Glomerular visceral epithelial cell (primary cell): ENCODE results near the gene LINC00237.

ENCODE experiments used
- DNase-seq: peaks from one replicate; pipeline ENCODE4 v3.0.0-alpha.2; 2016; ENCODE audit errors: extremely low spot score

LINC00237 gene

GRCh38 chr20:21106171-21107017, at the start of gene LINC00237:
Gene LINC00237 (minus strand): TSS chr20:21106358.
- no peak for DNase-seq

GRCh38 chr20:21155268-21155667, 49.1 kb upstream of the LINC00237 start:
- no peak for DNase-seq

DNA sequence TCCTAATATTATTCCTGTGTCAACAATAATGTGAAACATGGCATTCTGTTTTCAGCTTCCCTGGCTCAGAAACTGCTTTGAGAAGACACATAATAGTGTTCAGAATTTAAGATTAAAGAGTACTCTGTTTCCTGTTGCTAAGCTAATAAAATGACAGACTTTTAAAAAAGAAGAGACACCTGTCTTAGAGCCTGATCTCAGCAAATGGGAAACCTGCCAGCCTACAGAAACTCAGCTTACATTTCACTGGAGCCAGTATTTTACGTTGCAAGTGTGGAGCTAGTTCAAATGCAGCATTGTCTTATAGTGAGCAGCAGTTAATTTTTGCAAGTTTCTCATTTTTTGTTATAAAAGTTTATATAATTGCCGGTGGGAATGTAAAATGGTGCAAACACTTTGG, 48.5 kb upstream of the LINC00237 start:
- DNase-seq: no peak

DNA sequence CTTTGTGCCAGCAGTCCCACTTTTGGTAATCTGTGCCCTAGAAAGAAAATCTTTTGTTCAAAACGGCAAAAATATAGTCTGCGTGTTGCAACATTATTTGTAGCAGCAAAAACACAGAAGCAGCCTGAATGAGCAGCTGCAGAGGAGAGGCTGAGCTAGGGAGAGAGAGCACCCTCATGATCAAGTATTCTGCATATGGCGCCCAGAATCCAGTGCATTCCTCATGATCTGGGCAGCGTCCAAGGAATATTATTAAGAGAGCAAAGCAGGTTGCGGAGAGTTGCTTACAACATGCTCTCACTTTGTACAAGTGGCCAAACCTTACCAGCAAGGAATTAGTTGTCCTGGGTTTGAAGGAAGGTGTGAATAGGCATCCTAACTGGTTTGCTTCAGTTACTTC, 45.6 kb upstream of the LINC00237 start:
- no peak for DNase-seq

- no peak for DNase-seq
Observed at GRCh38 chr20:21149344-21149743, 43.2 kb upstream of the LINC00237 start.

DNA sequence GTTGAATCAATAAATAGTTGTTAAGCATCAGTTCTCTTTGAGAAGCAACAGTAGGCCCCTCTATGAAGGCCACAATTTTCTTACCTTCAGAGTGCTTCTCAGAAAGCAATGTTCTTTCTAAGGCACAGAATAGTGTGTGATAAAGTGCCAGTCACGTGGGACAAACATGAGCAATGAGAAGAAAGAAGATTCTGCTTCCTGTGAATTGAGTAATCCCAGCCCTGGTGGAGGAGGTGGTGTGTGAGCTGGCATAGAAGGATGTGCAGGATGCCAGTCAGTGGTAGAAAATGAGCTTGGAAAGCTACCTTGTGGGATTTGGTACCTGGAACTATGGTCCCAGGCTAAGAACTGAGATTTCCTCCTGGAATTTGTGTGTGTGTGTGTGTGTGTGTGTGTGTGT, 41.4 kb upstream of the LINC00237 start:
- peak; percentile 15 for DNase-seq

- no peak for DNase-seq
Observed at GRCh38 chr20:21146215-21146614, 40.1 kb upstream of the LINC00237 start.

DNA sequence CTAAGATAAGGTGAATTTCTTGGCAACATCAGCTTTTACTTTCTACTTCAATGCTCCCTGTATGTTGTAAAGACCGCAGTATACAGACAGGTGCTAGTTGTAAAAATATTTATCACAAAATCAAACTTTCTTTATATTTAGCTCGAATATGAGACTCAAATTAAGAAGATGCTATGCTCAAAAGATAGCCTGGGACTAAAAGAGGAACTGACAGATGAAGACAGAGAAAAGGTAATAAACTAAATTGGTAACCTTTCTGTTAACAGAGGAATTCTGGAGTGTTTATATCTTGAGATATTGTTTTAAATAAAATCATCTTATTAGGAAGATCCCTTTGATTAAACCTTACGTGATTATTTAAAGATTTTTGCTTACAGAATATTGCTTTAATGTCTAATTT, 39.3 kb upstream of the LINC00237 start:
- DNase-seq: no peak

- DNase-seq: no peak
Observed at GRCh38 chr20:21143194-21143890, 37.2 kb upstream of the LINC00237 start.

GRCh38 chr20:21141825-21142224, 35.7 kb upstream of the LINC00237 start:
- no peak for DNase-seq

GRCh38 chr20:21139881-21140566, 33.9 kb upstream of the LINC00237 start:
- DNase-seq: no peak

- DNase-seq: no peak
Observed at GRCh38 chr20:21137078-21137477, 30.9 kb upstream of the LINC00237 start.

- DNase-seq: no peak
Observed at GRCh38 chr20:21136015-21136732, 30.0 kb upstream of the LINC00237 start.

DNA sequence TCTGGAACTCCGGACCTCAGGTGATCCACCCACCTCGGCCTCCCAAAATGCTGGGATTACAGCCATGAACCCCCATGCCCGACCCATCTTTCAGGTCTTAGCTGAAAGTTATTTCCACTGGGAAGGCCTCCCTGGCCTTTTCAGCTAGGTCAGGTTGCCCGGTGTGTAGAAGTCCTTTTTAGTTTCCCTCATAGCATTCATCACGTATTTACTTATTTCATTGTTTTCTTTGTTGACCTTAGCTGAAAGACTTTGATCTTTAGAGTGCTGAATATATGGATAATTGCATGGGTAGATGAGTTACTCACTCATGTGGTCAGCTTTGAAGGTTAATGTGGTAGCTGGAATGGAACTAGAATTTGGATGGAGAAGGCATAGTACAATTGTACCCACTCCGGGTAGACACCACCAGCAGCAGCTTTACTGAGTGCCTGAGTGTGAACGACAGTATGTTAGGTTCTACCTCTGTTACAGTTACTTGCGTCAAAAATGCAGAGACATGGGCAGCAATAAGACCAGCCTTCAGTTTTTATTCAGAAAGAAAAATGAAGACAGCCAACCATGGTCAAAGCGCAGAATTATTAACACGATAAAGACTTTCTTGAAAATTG, 28.8 kb upstream of the LINC00237 start:
- no peak for DNase-seq

DNA sequence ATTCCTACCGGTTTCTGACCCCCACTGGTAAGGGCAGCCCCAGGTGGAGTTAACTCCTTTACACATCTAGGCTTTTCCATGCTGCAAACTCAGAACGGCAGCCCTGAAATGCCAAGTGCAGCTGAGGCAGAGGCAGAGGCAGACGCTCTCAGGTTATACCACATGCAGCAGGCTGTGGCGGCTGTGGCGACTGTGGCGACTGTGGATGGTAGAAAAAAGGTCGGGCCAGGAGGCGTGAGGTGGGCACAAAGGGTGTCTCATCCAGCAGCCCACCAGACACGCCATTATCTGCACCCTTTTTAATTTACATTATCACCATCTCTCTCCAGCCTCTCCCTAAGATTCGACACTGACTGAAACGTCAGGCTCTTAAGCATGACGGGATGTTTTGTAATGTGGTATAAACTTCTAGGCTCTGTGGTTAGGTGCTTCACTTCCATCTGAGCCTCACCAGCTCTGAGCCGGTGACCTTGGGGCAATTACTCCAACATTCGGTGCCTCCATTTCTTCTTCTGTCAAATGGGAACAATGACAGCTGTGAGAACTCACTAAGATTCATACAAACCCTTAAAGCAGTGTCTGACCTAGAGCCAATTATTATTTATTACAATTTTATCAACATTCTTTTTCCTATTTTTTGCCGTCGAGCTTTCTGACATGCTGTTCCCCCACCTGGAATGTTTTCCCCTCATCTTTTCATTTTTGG, 27.9 kb upstream of the LINC00237 start:
- no peak for DNase-seq

DNA sequence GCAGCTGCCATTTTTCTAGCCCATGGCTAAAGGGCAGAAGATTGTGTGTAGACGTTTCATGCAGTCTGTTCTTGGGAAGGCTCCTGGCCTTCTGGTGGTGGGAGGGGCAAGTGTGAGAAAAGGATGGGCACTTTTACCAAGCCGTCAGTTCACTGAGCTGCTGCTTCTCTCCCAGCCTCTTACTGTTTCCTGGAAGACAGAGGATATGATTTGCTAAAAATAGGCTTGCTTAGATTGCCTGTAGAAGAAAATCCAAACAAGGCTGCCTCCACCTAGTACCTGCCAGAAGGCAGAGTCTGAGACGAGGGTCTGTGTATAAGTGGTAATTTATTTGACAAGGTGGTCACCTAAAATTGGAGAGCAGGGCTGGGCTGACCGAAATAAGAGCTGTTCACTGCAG, 27.2 kb upstream of the LINC00237 start:
- no peak for DNase-seq

DNA sequence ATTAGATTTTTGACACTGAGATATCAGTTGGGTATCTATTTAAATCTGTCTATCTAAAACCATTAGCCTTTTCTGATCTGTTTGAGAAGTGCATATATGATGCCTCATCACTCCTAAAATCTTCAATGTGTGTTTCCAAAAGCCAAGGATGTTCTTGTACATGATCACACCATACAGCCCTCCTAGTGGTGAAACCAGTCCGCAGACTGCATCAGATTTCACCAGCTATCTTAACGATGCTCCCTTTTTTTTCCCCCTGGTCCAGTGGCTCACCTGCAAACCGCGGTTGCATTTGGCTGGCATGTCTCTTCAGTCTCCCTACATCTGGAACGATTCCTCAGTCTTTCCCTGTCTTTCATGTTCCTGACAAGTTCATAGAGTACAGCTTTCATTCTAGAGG, 23.7 kb upstream of the LINC00237 start:
- no peak for DNase-seq

DNA sequence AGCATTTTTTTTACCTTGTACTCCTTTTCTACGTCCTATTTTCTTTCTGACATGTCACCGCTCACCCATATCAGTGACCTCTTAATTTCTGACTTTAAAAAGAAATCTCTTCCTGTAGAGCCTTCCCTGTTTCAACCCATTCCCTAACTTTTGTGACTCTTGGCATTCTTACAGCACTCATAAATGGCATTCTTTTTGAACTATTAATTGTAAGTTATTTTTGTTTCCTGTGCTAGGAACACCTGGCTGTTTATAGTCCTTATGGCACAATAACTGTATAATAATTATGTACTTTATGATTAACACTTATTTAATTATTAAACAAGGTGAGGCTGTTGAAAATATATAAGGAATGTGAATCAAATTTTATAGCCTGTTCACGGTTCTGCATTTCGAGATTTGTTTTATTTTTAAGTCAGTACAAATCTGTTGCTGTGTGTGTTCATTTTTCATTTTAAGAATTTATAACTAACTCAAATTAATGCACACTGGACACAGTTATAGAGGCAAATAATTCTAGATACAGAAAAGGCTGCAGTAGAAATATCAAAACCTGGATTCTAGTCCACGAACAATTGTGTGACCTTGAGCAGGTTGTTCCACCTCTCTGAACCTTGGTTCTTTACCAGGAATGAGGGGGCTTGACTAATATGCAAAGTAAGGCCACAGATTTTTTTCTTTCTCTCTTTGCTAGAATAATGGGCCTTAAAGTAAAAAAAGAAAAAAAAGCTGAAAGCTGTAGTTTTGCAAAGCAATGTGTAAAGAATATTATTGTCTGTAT, 21.2 kb upstream of the LINC00237 start:
- DNase-seq: no peak

- no peak for DNase-seq
Observed at GRCh38 chr20:21126581-21126870, 20.4 kb upstream of the LINC00237 start.

DNA sequence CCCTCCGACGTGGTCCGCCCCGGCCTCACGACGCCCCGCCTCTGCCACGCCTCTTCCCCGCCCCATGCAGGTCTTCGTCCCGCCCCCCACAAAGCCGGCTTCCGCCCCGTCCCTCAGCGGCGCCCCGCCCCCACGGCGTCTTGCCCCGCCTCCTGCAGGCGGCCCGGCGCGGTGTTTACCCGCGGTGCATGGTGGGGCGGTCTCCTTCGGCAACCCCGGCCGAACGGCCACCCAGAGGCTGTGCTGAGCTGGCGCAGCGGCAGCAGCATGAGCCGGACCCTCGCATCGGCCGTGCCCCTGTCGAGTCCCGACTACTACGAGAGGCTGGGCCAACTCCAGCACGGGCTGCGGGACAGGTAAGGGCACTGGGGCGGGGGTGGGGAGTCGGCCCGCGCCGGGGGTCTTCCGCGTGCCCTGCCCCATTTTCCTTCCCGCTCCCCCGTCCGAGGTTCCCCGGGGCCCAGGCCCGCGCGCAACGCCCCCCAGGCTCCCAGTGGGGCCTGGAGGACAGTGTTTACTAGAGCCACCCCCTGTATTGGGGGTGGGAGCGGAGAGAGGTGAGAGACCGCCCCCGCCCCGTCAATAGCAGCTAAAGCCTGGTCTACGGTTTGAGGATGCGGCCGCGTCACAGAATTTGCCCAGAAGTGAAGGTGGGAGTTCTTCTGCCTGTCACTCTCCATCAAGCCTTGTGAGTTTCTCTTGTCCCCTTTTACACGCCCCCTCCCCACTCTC, 19.9 kb upstream of the LINC00237 start, which contains the start of gene KIZ:
Gene KIZ (plus strand): TSS at position 234 of the 732 bp plus-strand sequence. CDS start 34 bp downstream, at position 268.
- DNase-seq: peak; percentile 99
